GM12892 (cell line): Measurements from ENCODE around the gene JAKMIP3.

Experiments
- POLR2A ChIP-seq: IDR thresholded peaks from 2 replicates; pipeline ENCODE4 v1.6.1; 2011; ENCODE audit warnings: low read depth, low read length, control low read depth
- POLR2AphosphoS5 ChIP-seq: IDR thresholded peaks from 2 replicates; pipeline ENCODE4 v1.6.1; 2011; ENCODE audit warnings: low read depth, low read length, control low read depth

DNA sequence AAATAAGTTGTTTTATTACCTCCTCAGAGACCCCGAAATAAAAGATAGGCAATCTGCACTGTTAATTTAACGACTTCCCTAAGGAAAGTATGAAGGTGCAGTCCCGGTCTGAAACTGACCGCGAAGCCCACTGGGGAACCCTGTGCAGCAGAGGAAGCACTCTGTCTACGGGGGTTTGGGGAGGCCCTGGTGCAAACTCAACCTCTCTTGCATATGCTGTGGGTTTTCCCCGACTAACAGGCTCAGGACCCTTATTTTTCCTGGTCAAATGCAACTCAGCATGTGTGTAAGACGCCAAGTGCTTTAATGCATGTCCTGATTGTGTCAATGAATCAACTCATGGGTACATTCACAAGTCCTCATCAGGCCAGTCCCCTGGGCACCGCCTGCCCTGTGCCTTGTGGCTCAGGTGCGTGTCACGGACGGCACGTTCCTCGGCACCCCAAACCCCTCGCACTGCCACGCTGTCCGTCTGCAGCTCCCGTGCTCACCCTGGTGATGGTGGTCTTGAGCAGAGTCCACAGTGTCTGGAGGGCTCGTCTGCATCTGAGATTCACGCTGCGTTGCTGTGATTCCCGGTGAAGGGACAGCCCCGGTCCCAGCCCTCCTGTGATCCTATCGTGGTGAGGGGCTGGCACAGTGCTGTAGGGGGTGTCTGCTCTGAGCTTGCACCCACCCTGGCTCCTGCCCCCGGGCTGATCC lies 33.8 kb downstream of the JAKMIP3 start:
- TF ChIP-seq POLR2A, result no peak
- TF ChIP-seq POLR2AphosphoS5, result no peak
